Muscle of arm (tissue), 14 donors: ENCODE measurements around the gene HSPA12B. TPM values are rescaled to one million over a fixed set of nuclear protein-coding genes. Genes with fewer than 3 reads are reported as not detected.
A peak's percentile ranks its signal among the peaks of the same experiment; 100 is the strongest.

Experiments
- DNase-seq: peaks from one replicate; pipeline ENCODE4 v3.0.0-alpha.2; 2013
- long read RNA-seq, 11 donors: transcript quantifications; one replicate each; lab custom pipeline, GENCODE V29; 2026
- polyA plus RNA-seq, 12 donors: library from polyadenylated mRNA; unstranded; fragments of 120-200 nt; gene quantifications; one replicate each; pipeline ENCODE4 v1.2.1, GENCODE V29; 2013; ENCODE audit not compliant: insufficient read length in 12 of 12

The HSPA12B gene, protein sequence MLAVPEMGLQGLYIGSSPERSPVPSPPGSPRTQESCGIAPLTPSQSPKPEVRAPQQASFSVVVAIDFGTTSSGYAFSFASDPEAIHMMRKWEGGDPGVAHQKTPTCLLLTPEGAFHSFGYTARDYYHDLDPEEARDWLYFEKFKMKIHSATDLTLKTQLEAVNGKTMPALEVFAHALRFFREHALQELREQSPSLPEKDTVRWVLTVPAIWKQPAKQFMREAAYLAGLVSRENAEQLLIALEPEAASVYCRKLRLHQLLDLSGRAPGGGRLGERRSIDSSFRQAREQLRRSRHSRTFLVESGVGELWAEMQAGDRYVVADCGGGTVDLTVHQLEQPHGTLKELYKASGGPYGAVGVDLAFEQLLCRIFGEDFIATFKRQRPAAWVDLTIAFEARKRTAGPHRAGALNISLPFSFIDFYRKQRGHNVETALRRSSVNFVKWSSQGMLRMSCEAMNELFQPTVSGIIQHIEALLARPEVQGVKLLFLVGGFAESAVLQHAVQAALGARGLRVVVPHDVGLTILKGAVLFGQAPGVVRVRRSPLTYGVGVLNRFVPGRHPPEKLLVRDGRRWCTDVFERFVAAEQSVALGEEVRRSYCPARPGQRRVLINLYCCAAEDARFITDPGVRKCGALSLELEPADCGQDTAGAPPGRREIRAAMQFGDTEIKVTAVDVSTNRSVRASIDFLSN
- 10 to 100 TPM in 11 of 12 donors, not detected in 1; 16.1 to 32.6 (median 21.5) TPM for polyA plus RNA-seq
- long read RNA-seq, donor 1, partial matches to known transcripts, result 0 of 3 reads
- long read RNA-seq, donor 1, other reads (novel, unspliced or antisense), result 0 of 3 reads
- long read RNA-seq, donor 2, transcript HSPA12B-201 (13 exons, 3,151 nt), result major isoform, 7 of 18 reads
- long read RNA-seq, donor 2, partial matches to known transcripts, result 10 of 18 reads
- long read RNA-seq, donor 2, other reads (novel, unspliced or antisense), result 0 of 18 reads
- long read RNA-seq, donor 3, partial matches to known transcripts, result 0 of 2 reads
- long read RNA-seq, donor 3, other reads (novel, unspliced or antisense), result 0 of 2 reads
- long read RNA-seq, donor 4, partial matches to known transcripts, result 0 of 3 reads
- long read RNA-seq, donor 4, other reads (novel, unspliced or antisense), result 0 of 3 reads
- long read RNA-seq, donor 5, transcript HSPA12B-201 (13 exons, 3,151 nt), result major isoform, 9 of 9 reads
- long read RNA-seq, donor 5, partial matches to known transcripts, result 0 of 9 reads
- long read RNA-seq, donor 5, other reads (novel, unspliced or antisense), result 0 of 9 reads
- long read RNA-seq, donor 6, partial matches to known transcripts, result 8 of 10 reads
- long read RNA-seq, donor 6, other reads (novel, unspliced or antisense), result 0 of 10 reads
- long read RNA-seq, donor 7, partial matches to known transcripts, result 0 of 4 reads
- long read RNA-seq, donor 7, other reads (novel, unspliced or antisense), result 0 of 4 reads
- long read RNA-seq, donor 8, transcript HSPA12B-201 (13 exons, 3,151 nt), result major isoform, 9 of 16 reads
- long read RNA-seq, donor 8, partial matches to known transcripts, result 7 of 16 reads
- long read RNA-seq, donor 8, other reads (novel, unspliced or antisense), result 0 of 16 reads
- long read RNA-seq, donor 9, partial matches to known transcripts, result 8 of 11 reads
- long read RNA-seq, donor 9, other reads (novel, unspliced or antisense), result 0 of 11 reads
- long read RNA-seq, donor 10, transcript HSPA12B-201 (13 exons, 3,151 nt), result major isoform, 8 of 8 reads
- long read RNA-seq, donor 10, partial matches to known transcripts, result 0 of 8 reads
- long read RNA-seq, donor 10, other reads (novel, unspliced or antisense), result 0 of 8 reads
- long read RNA-seq, donor 11, partial matches to known transcripts, result 0 of 2 reads
- long read RNA-seq, donor 11, other reads (novel, unspliced or antisense), result 0 of 2 reads

DNA sequence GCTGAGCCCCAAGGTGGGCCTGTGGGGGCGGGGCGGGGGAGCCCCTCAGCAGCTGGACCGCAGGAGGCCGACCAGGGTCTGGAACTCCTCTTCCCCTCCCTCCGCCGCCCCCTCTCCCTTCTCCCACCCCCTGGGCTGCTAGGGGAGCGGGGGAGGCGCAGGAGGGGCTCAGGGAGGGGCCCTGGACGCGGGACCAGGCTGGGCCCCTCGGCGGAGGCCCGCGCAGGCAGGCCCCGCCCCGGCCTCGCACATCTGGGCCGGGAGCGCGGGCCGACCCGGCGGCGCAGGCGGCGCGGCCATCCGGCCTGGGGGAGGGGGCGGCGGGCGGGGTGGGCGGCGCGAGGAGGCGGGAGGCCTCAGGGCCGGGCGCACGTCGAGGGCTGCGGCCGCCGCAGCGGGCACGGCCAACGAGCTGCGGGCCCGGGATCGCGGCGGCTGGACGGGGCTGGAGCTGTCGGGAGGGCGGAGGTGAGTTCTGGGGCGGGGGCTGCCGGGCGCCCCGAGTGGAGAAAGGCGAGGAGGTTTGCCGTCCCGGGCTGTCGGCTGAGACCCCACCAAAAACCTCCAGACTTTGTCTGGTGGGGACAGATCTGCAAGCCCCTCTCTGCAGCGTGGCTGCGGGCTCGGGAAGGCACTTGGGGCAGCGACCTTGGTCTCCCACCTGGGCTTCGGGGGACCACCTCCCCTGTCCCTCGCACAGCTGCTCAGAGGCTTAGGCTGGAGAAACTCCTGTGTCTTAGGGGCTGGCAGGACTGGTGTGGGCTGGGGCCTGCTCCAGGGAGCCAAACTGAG is at the start of gene HSPA12B:
Gene HSPA12B (plus strand): TSS at position 359 of the 792 bp plus-strand sequence. CDS start 5,990 bp downstream, outside the sequence.
- no peak for DNase-seq

DNA sequence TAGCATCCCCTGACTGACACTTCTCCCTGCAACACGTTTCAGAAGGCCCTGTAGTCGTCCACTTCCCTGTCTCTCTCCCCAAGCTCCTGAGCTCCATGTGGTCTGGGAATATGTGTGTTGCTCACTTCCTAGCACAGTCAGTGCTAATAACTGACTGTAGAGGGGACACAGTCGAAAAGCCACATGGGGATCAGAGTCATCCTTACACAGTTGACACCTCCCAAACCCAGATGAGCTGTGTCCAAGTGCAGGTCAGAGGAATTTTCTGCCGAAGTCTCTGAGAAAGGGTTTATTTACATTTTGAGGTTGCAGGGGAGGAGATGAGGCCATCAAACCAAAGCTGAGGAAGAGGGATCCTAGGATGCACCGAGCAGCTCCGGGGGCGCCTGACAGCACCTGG is 47.1 kb upstream of the HSPA12B start:
- no peak for DNase-seq

DNA sequence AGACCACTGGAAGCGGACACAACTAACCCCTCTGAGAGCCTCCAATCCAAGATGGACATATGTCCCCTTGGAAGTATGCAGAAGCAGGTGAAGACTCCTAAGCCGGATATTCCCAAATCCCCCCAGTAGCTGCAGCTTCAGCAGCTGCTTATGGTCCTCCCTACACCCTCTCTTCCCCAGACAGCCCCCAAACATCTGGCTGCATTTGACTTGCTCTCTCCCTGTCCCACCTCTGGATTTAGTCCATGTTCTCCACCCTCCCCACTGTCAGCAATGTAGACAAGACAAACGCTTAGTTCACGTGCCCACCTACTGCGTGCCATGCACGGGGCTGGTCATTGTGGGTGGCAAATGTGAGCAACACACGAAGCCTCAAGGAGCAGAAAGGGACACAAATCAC is 46.1 kb upstream of the HSPA12B start:
- DNase-seq, result no peak

DNA sequence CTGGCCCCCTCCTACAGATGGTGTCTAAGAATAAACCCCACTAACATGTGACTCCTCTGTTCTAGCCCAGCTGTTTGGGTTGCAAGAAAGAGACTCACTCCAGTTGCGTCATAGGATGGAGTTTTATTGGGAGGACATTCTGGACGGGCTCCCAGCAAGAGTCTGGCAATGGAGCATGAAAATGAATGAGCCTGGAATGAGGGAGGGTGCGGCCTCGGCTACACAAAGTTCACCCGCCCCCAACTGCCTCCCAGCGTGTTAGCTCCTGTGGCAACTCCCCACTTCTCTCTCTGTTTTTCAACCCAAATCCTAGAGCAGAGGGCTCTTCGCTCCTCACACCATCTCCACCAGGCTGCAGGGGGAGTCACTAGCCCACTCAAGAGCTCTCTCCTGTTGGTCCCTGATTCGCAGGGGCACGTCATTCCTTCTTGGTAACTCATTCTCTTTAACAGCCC is 45.6 kb upstream of the HSPA12B start:
- DNase-seq, result peak; percentile 95

DNA sequence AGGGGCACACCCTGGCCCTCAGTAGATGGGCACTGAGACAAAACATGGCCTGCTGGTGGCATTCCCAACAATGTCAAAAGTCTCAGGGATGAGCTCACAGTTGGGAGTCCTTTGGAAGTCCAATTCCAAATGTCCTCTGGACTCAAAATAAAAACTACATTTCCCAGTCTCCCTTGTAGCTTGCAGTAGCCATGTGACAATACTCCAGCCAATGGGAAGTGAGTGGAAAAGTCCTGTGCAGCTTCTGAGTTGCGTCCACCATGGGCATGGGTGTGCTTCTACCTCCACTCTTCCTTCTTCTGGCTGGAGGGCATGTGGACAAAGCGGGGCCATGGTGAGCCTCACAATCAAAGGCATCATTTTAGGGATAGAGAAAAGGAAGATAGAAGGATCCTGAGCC is 44.8 kb upstream of the HSPA12B start:
- DNase-seq, result peak; percentile 71

DNA sequence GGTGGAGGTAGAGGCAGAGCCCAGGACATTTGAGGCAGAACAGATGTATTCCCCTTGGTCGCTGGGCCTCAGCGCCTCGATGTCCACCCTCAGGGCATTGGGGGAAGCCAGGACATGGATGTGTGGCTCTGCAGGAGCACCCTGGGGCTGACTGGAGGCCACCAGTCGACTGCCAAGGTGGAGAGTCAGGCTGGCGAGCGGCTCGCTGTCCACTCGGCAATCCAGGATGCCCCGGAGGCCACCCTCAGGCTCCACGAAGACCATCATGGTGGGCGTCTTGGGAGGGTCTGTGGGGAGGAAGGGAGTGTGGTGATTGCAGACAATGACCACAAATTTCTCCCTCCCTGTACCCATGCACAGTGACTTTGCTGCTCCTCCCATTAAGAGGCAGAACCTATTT is 42.5 kb upstream of the HSPA12B start:
- DNase-seq, result no peak

DNA sequence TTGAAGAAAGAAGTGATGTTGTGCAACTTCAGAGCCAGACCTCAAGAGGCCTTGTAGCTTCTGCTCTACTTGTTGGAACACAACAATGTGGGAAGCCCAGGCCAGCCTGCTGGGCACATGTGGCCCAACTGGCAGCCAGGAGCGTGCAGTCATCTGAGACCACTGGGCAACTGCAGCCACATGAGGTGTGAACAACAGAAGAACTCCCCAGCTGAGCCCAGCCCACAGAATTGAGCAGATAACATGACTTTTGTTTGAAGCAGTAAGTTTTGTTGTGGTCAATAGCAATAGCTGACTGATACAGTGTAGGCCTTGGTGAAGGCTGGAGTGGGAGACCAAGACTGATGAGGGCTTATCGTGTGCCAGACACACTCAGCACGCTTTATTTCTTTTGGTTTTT is 42.1 kb upstream of the HSPA12B start:
- DNase-seq, result no peak

DNA sequence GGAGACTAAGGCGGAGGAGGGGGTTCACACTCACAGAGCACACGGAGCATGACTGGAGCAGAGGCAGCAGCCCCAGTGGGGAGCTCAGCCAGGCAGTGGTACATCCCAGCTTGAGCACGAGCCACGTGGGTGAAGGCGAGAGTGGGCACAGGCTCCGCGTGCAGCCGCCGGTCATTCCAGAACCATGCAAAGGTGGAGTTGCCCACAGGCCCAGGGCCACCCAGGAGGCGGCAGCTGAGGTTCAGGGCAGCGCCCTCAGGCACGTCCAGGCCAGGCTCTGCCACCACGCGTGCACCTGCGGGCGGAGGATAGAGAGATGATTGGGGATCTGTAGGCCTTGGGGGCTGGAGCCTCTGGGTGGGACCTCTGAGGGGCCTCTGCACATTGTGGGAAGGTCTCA is 41.2 kb upstream of the HSPA12B start:
- DNase-seq, result no peak

DNA sequence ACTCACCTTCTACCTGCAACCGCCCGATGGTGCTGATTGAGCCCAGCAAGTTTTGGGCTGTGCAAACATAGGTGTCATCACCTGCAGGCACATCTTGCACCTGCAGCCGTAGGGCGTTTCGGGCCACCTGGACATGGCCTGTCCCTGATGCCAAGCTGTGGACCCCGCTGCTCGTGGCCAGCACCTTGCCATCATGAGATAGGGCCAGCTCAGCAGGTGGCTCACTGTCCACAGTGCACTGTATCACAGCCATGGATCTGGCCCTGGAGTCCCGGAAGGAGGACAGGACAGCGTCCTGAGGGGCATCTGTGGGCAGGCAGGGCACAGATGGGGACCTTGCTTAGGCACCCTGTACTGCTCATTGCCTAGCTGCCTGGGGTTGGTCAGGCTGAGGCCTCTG is 40.6 kb upstream of the HSPA12B start:
- no peak for DNase-seq

DNA sequence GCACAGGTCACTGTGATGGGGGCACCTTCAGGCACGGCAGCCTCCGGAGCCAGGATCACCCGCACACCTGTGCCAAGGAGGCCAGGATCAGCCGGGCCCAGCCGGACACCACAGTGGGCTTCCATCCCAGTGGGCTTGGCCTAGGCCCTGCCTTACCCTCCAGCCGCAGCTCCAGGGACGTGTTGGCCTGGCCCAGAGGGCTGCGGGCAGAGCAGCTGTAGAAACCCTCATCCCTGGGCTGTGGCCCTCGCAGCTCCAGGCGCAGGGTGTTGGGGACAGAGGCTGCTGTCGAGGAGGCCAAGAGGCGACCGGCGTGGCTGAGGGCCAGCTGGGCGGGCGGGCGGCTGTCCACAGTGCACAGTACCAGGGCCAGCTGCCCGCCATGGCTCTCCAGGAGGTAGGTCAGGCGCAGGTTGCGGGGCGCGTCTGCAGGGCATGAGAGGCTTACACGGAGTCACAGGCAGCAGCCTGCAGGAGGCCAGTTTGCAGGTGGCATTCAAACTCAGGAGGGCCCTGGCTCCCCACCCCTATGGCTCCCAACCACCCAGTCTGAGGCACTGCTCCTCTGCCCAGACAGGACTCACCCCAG is 39.7 kb upstream of the HSPA12B start:
- DNase-seq, result no peak

DNA sequence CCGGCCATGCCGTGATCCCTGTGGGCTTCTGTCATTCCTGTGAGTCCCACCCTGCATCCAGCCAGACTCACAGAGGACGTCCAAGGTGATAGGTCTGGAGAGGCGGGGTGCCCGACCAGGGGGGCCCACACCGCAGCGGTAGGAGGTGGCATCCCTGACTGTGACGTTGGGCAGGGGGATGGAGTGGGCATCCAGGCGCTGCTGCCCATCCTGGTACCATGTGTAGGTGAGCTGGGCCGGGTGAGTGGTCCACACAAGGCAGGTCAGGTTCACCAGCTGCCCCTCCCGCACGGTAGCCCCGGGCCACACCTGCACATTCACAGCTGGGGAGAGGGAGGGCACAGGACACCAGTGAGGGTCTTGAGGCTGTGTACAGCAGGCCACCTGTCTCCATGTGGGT is 39.1 kb upstream of the HSPA12B start:
- DNase-seq, result no peak

DNA sequence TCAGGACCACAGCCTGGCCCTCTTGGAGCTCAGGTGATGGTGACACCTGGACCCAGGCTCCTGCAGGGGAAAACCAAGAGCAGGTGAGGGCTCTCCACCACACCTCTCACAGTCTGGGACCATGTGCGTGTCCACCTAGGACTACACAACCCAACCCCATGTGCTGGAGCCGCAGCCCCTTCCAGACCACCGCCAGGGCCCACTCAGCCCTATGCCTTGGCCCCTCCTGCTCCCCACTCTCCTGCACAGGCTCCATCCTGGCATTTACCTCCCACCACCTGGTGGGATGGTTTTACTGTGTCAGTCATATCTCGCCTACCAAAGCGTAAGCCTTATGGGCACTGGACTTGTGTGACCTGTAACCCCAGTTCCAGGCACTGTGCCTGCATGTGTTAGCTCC is 37.6 kb upstream of the HSPA12B start:
- no peak for DNase-seq

DNA sequence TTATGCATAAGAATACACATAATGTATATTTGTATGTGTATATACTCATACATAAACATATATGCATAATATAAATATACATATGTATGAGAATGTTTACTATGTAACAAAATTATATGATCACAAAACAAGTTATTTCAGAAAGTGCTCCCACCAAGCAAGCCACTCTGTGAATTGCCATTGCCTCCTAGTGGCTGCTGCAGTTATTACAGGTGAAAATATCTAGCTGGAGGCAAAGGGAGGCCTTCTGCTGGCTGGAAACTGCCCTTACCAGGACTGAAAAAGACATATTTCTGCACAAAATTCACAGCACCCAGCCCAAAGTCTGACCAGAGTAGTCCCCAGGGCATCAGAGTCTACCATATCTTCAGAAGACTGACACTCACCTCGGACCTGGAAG is 36.3 kb upstream of the HSPA12B start:
- DNase-seq, result no peak

DNA sequence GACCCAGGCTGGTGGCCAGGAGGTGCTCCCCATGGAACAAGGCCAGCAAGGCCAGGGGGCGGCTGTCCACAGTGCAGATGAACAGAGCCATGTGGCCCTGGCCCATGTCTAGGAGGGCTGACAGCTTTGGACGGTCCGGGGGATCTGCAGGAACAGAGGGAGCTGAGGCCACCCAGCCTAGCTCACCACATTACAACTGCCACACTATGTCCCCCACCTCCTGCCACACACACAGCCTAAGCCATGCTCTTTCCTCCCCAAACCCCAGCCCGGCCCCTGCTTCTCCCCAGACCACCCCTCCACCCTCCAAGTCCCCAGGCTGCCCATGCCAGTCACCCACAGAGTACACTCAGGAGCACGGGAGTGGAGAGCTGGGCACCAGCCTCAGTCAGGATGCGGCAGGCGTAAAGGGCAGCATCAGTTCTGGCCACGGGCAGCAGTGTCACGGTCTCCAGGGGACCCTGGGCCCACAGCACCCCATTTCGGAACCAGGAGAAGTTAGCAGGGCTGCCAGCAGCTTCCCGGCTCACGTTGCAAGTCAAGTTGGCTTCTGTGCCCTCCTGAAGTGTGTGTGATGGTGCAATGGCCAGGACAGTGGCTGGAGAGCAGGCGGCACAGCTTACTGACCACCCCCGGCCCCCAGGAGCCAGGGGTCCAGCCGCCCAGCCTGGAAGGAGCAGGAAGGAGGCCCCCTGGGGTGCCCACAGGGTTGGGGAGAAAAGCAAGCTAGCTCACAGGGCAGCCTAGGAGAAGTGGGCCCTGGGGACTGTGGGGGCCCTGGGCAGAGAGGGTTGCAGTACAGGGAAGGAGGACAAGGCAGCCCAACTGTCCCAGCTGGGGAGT is 35.5 kb upstream of the HSPA12B start:
- no peak for DNase-seq

DNA sequence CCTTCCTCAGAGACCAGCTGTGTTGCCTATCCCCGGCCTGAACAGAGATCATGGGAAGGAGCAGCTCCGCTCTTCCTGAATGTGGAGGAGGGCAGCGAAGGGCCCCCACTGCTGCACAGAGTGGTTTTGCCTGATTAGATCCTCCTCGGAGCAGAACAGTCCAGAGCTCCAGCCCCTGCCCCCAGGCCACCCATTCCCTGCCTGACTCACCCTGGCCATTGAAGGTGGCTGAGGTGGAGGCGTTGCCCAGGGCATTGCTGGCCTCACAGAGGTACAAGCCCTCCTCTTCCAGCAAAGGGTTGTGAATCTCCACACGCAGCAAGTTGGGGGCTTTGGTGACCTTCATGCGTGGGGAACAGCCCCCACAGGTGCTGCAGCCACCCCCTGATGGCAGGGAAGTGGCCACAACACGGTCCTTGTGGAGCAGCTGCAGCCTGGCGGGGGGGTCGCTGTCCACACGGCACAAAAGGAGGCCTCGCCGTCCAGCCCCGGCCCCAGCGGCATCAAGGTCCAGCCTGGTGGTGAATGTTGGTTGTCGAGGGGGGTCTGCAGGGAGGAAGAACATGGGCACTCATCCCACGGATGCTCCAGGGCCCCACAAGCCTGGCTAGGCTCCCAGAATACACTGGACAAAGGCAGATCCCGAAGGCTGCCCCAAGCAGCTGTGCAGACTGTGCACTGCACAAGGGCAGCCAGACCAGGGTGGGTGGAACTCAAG is 34.7 kb upstream of the HSPA12B start:
- no peak for DNase-seq

DNA sequence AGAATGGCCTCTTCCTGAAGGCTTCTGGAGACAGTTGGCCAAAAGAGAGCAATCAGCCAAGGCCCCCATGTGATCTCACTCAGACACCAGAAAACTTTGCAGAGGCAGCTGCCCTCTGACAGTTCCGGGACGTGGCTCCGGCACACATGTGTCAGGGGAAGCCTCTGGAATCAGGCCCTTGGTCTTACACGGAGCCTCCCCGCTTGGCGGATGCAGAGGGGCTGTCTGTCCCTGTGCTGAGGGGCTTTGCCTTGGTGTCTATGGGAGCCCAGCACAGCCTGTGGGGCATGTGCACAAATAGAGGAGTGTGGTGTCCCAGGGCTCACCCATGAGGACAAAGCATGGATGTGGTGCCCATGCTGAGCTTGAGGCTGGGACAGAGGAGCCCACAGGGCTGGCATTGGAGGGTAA is 33.9 kb upstream of the HSPA12B start:
- no peak for DNase-seq

DNA sequence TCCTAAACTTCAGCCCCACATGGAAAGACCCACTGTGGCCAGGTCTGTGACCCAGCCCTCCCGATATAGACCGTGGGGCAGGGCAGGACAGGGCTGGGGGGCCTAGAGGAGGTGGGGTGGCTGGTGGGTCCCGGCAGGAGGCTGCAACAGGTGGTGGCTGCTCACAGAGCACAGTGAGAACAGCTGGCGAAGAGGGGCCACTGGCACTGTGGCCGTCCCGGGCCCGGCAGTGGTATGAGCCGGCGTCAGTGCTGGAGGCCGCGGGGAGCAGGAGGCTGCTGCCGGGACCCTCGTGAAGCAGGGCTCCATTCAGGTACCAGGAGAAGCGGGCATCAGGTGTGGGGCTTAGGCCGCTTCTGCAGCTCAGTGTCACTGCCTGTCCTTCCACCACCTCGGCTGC is 33.4 kb upstream of the HSPA12B start:
- DNase-seq, result no peak
